Breast epithelium (tissue), 3 donors: ENCODE results near the gene APLP2.
"Not testable (repeated sequence)": the region's sequence is repeated elsewhere in the genome, so short reads cannot be mapped to it uniquely, and the experiment has no call there.

Experiments
- POLR2A ChIP-seq: fragments of 450-650 bp; IDR thresholded peaks from one replicate; pipeline ENCODE4 v1.6.1; 2016; ENCODE audit warnings: antibody characterized with exemption, mild to moderate bottlenecking, moderate library complexity
- TF ChIP-seq, protein P1 (sequence below), 3 donors: fragments of 450-650 bp; IDR thresholded peaks; one replicate each; pipeline ENCODE4 v1.5.1; 2016 to 2017; ENCODE audit warnings: antibody characterized with exemption in 3 of 3, mild to moderate bottlenecking in 3 of 3, moderate library complexity in 3 of 3

DNA sequence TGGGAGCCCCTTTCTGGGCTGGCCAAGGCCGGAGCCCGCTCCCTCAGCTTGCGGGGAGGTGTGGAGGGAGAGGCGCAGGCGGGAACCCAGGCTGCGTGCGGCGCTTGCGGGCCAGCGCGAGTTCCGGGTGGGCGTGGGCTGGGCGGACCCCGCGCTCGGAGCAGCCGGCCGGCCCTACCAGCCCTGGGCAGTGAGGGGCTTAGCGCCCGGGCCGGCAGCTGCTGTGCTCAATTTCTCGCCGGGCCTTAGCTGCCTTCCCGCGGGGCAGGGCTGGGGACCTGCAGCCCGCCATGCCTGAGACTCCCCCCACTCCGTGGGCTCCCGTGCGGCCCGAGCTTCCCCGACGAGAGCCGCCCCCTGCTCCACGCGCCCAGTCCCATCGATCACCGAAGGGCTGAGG, 48.1 kb upstream of the APLP2 start:
- TF ChIP-seq, protein P1, sequence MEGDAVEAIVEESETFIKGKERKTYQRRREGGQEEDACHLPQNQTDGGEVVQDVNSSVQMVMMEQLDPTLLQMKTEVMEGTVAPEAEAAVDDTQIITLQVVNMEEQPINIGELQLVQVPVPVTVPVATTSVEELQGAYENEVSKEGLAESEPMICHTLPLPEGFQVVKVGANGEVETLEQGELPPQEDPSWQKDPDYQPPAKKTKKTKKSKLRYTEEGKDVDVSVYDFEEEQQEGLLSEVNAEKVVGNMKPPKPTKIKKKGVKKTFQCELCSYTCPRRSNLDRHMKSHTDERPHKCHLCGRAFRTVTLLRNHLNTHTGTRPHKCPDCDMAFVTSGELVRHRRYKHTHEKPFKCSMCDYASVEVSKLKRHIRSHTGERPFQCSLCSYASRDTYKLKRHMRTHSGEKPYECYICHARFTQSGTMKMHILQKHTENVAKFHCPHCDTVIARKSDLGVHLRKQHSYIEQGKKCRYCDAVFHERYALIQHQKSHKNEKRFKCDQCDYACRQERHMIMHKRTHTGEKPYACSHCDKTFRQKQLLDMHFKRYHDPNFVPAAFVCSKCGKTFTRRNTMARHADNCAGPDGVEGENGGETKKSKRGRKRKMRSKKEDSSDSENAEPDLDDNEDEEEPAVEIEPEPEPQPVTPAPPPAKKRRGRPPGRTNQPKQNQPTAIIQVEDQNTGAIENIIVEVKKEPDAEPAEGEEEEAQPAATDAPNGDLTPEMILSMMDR (IDR thresholded peaks at IDR 0.05) = not testable (repeated sequence)
- not testable (repeated sequence) for TF ChIP-seq POLR2A
